Kidney (tissue), 14 donors: ENCODE measurements around the gene ZNF304. TPM values are rescaled to one million over a fixed set of nuclear protein-coding genes. Genes with fewer than 3 reads are reported as not detected.

Source experiments
- DNase-seq, 5 donors: peaks; one replicate each; pipeline ENCODE4 v3.0.0-alpha.2; 2013 to 2020
- FAIRE-seq: peaks from 2 replicates; lab custom pipeline; 2012; peaks lifted over from hg19 to GRCh38; lab: Jason Lieb, UNC
- H3K27ac ChIP-seq, 2 donors: one replicate each; pipeline ENCODE4 v1.7.0; 2013; ENCODE audit warnings: low read depth in 2 of 2, low read length in 2 of 2, inconsistent platforms in 1 of 2
- H3K27me3 ChIP-seq: one replicate; pipeline ENCODE4 v1.7.1; 2013; ENCODE audit warnings: low read length, inconsistent platforms; ENCODE audit not compliant: control insufficient read depth, insufficient read depth
- H3K36me3 ChIP-seq, 3 donors: one replicate each; pipeline versions ENCODE4 v1.7.0 to v1.7.1; 2013; ENCODE audit warnings: low read length in 3 of 3, control low read depth in 1 of 3, inconsistent platforms in 1 of 3; ENCODE audit not compliant: insufficient read depth in 3 of 3, control insufficient read depth in 2 of 3
- H3K4me1 ChIP-seq, 3 donors: one replicate each; pipeline versions ENCODE4 v1.7.0 to v1.7.1; 2013; ENCODE audit warnings: low read length in 3 of 3, inconsistent platforms in 1 of 3, low read depth in 1 of 3; ENCODE audit not compliant: control insufficient read depth in 2 of 3, insufficient read depth in 2 of 3
- H3K4me3 ChIP-seq, 3 donors: one replicate each; pipeline versions ENCODE4 v1.7.0 to v1.8.1; 2013; ENCODE audit warnings: low read length in 3 of 3, control low read depth in 1 of 3, inconsistent platforms in 1 of 3
- H3K9ac ChIP-seq, 3 donors: one replicate each; pipeline versions ENCODE4 v1.7.0 to v1.7.1; 2013; ENCODE audit warnings: low read length in 3 of 3, control low read depth in 1 of 3, inconsistent platforms in 1 of 3
- H3K9me3 ChIP-seq, 3 donors: one replicate each; pipeline versions ENCODE4 v1.7.0 to v1.7.1; 2013; ENCODE audit warnings: low read length in 3 of 3, control low read depth in 1 of 3, inconsistent platforms in 1 of 3; ENCODE audit not compliant: control insufficient read depth in 2 of 3, insufficient read depth in 1 of 3
- intact Hi-C: fragments of 100-400 bp; cut with DNase I; formaldehyde crosslinking; loops from one replicate; pipeline ENCODE4 v1.11.1; 2022
- polyA plus RNA-seq: library from polyadenylated mRNA; stranded (reverse); fragments of 350-450 nt; fragmentation: Illumina TruSeq; extraction: RNeasy Lipid Tissue Mini Kit (QIAGEN cat#74804); gene quantifications from one replicate; pipeline ENCODE4 v1.2.3, GENCODE V29; 2014; ENCODE audit warnings: low read depth, low replicate concordance; ENCODE audit not compliant: insufficient read depth
- total RNA-seq: library from RNA; stranded (reverse); fragmentation: NEBNext Ultra II Directional; extraction: Animal tissue kit (Norgen Biotek cat#: 25700); gene quantifications from one replicate; pipeline ENCODE4 v1.2.1, GENCODE V29; 2021
- TF ChIP-seq, protein P1 (sequence below): IDR thresholded peaks from 3 replicates; pipeline ENCODE4 v1.5.1; 2012; ENCODE audit warnings: mild to moderate bottlenecking, moderate library complexity, borderline replicate concordance; ENCODE audit not compliant: insufficient read depth; ENCODE audit errors: extremely low read depth
- donor health status: control.
- donor health status: control.
- donor health status: control.
- donor health status: control.
- donor health status: control.
- donor health status: DM: yes; HTN: yes; CAD: no.
- donor health status: Normal renal cell carcinoma (clear cell type).

Gene ZNF304
- total and polyA plus RNA-seq, 2 donors from 2014 or later: 3.3 to 13.8 TPM

- H3K27me3 ChIP-seq: no peaks in the 10 kb centered on the region
- no peak overlapping the region for H3K9ac ChIP-seq
- H3K9me3 ChIP-seq: peaks cover 0 to 3% (median 0%) of the 10 kb centered on the region in 3 donors
- H3K27ac ChIP-seq: no peak overlapping the region
- DNase-seq: peak in 4 of 5 donors; percentile 72 to 81 (median 78)
- intact Hi-C loops: no loop called here
- H3K4me3 ChIP-seq: no peak overlapping the region
- TF ChIP-seq, protein P1, sequence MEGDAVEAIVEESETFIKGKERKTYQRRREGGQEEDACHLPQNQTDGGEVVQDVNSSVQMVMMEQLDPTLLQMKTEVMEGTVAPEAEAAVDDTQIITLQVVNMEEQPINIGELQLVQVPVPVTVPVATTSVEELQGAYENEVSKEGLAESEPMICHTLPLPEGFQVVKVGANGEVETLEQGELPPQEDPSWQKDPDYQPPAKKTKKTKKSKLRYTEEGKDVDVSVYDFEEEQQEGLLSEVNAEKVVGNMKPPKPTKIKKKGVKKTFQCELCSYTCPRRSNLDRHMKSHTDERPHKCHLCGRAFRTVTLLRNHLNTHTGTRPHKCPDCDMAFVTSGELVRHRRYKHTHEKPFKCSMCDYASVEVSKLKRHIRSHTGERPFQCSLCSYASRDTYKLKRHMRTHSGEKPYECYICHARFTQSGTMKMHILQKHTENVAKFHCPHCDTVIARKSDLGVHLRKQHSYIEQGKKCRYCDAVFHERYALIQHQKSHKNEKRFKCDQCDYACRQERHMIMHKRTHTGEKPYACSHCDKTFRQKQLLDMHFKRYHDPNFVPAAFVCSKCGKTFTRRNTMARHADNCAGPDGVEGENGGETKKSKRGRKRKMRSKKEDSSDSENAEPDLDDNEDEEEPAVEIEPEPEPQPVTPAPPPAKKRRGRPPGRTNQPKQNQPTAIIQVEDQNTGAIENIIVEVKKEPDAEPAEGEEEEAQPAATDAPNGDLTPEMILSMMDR: peak; percentile 59
- FAIRE-seq: no peak
- peaks cover 0 to 5% (median 4%) of the 10 kb centered on the region in 3 donors for H3K4me1 ChIP-seq
- H3K36me3 ChIP-seq: peaks cover 0 to 2% (median 0%) of the 10 kb centered on the region in 3 donors
These were observed 55.5 kb downstream of the ZNF304 start for GRCh38 chr19:57406516-57407123.

Other genes with a start within 250 kb of the ZNF304 start
- gene USP29, start 231.3 kb upstream of the ZNF304 start, total RNA-seq: not detected
- not detected for gene USP29, start 231.3 kb upstream of the ZNF304 start, polyA plus RNA-seq
- not detected for gene ZIM3, start 206.1 kb upstream of the ZNF304 start, total RNA-seq
- gene ZIM3, start 206.1 kb upstream of the ZNF304 start, polyA plus RNA-seq: not detected
- not detected for gene DUXA, start 183.8 kb upstream of the ZNF304 start, total RNA-seq
- gene DUXA, start 183.8 kb upstream of the ZNF304 start, polyA plus RNA-seq: not detected
- gene ZNF264, start 159.8 kb upstream of the ZNF304 start, total RNA-seq: 52.3 TPM
- gene ZNF264, start 159.8 kb upstream of the ZNF304 start, polyA plus RNA-seq: 4.0 TPM
- 1.0 TPM for gene AURKC, start 120.2 kb upstream of the ZNF304 start, total RNA-seq
- gene AURKC, start 120.2 kb upstream of the ZNF304 start, polyA plus RNA-seq: 0.92 TPM
- 17.3 TPM for gene ZNF805, start 110.6 kb upstream of the ZNF304 start, total RNA-seq
- gene ZNF805, start 110.6 kb upstream of the ZNF304 start, polyA plus RNA-seq: 0.82 TPM
- gene ZNF460, start 70.8 kb upstream of the ZNF304 start, total RNA-seq: 81.3 TPM
- gene ZNF460, start 70.8 kb upstream of the ZNF304 start, polyA plus RNA-seq: 0.62 TPM
- gene ZNF543, start 30.8 kb upstream of the ZNF304 start, total RNA-seq: 10.2 TPM
- 1.3 TPM for gene ZNF543, start 30.8 kb upstream of the ZNF304 start, polyA plus RNA-seq
- gene TRAPPC2B, start 12.3 kb downstream of the ZNF304 start, total RNA-seq: 9.4 TPM
- gene TRAPPC2B, start 12.3 kb downstream of the ZNF304 start, polyA plus RNA-seq: 22.0 TPM
- gene ZNF547, start 12.3 kb downstream of the ZNF304 start, total RNA-seq: 4.1 TPM
- 1.3 TPM for gene ZNF547, start 12.3 kb downstream of the ZNF304 start, polyA plus RNA-seq
- 26.1 TPM for gene ZNF548, start 38.6 kb downstream of the ZNF304 start, total RNA-seq
- gene ZNF548, start 38.6 kb downstream of the ZNF304 start, polyA plus RNA-seq: 4.7 TPM
- 17.7 TPM for gene ZNF17, start 59.9 kb downstream of the ZNF304 start, total RNA-seq
- 3.6 TPM for gene ZNF17, start 59.9 kb downstream of the ZNF304 start, polyA plus RNA-seq
- gene ZNF749, start 84.1 kb downstream of the ZNF304 start, total RNA-seq: 14.2 TPM
- gene ZNF749, start 84.1 kb downstream of the ZNF304 start, polyA plus RNA-seq: 9.9 TPM
- gene VN1R1, start 105.9 kb downstream of the ZNF304 start, total RNA-seq: 1.7 TPM
- gene VN1R1, start 105.9 kb downstream of the ZNF304 start, polyA plus RNA-seq: 0.41 TPM
- 20.0 TPM for gene ZNF772, start 126.3 kb downstream of the ZNF304 start, total RNA-seq
- gene ZNF772, start 126.3 kb downstream of the ZNF304 start, polyA plus RNA-seq: 3.1 TPM
- gene ZNF419, start 136.5 kb downstream of the ZNF304 start, total RNA-seq: 15.4 TPM
- 5.7 TPM for gene ZNF419, start 136.5 kb downstream of the ZNF304 start, polyA plus RNA-seq
- gene ZNF773, start 148.7 kb downstream of the ZNF304 start, total RNA-seq: 12.1 TPM
- 3.4 TPM for gene ZNF773, start 148.7 kb downstream of the ZNF304 start, polyA plus RNA-seq
- gene ZNF549, start 176.1 kb downstream of the ZNF304 start, total RNA-seq: 8.7 TPM
- gene ZNF549, start 176.1 kb downstream of the ZNF304 start, polyA plus RNA-seq: 2.4 TPM
- 15.1 TPM for gene ZNF550, start 208.6 kb downstream of the ZNF304 start, total RNA-seq
- gene ZNF550, start 208.6 kb downstream of the ZNF304 start, polyA plus RNA-seq: 2.5 TPM
- gene ZNF416, start 227.6 kb downstream of the ZNF304 start, total RNA-seq: 8.0 TPM
- gene ZNF416, start 227.6 kb downstream of the ZNF304 start, polyA plus RNA-seq: 3.5 TPM
- gene ZIK1, start 232.9 kb downstream of the ZNF304 start, total RNA-seq: 9.3 TPM
- 3.1 TPM for gene ZIK1, start 232.9 kb downstream of the ZNF304 start, polyA plus RNA-seq
- 3.5 TPM for gene ZNF530, start 248.6 kb downstream of the ZNF304 start, total RNA-seq
- gene ZNF530, start 248.6 kb downstream of the ZNF304 start, polyA plus RNA-seq: 1.1 TPM